AG20443 (cell line): ENCODE data around the gene MTG2.
A peak's percentile ranks its signal among the peaks of the same experiment; 100 is the strongest.

ENCODE experiments used
- DNase-seq: peaks from one replicate; pipeline ENCODE4 v3.0.0; 2012; ENCODE audit warnings: low spot score, mixed read lengths

Gene MTG2

DNA sequence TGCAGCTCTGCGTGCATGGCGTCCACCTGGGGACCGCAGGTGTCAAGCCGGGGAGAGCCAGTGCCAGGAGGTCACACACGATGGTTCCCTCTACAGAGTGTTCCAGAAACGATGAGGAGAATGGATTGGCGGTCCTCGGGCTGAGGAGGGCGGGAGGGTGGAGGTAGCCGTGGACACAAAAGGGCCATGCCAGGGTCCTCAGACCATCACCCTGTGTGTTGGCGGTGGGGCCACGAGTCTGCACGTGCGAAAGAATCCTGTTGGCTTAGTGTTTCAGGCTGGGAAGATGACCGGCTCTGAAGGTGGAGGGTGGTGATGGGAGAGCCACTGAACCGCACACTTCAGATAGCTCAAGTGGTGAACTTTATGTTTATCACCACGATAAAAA, 23.6 kb downstream of the MTG2 start:
- DNase-seq: no peak

- no peak for DNase-seq
Observed at GRCh38 chr20:62208061-62208794, 25.4 kb downstream of the MTG2 start.

GRCh38 chr20:62208795-62209755, 26.2 kb downstream of the MTG2 start:
- DNase-seq: peak; percentile 49

DNA sequence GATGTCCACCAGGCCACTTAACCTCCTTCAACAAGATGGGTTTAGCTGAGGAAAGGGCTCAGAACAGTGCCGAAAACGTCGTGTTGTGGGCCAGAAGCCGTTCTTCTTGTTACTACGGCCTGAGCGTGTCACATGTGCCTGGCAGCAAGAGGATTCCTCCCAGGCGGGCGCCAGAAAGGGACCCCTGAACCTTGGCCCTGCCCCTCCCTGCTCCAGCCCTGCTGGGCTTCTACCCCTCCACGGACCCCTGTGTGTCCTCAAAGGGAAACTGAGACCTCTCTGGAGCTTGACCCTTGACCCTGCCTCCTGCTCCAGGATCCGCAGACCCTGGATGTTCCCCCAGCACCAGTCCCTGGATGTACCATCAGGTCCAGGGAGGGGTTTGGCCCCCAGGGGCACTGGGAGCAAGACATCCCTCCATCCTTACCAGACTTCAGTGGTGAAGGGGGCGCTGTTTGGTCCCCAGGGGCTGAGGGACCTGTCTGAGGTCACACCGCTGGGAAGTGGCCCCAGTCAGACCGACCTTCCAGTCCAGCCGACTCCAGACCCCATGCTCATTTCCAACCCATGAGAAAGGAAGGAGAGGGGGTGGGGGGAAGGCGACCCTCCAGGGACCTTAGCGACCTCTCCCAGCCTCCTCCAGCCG, 27.1 kb downstream of the MTG2 start:
- no peak for DNase-seq

- no peak for DNase-seq
Observed at GRCh38 chr20:62210496-62210855, 27.6 kb downstream of the MTG2 start.

DNA sequence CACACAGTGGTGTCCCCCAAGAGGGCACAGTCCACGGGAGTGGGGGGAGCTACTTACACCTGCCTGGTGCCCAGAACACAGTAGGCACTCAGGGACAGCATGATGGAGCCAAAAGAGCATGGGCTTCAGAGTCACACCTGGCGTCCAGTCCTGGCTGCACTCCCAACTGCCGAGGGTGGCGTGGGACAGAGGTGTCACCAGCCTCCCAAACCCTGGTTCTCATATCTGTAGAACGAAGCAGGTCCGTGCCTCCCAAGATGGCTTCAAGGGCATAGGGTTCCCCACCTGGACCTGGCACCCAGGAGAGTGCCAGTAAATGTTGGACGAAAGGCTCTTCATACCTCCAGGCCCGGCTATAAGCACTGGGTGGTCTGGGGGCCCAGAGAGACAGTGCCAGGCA, 28.4 kb downstream of the MTG2 start:
- DNase-seq: no peak

DNA sequence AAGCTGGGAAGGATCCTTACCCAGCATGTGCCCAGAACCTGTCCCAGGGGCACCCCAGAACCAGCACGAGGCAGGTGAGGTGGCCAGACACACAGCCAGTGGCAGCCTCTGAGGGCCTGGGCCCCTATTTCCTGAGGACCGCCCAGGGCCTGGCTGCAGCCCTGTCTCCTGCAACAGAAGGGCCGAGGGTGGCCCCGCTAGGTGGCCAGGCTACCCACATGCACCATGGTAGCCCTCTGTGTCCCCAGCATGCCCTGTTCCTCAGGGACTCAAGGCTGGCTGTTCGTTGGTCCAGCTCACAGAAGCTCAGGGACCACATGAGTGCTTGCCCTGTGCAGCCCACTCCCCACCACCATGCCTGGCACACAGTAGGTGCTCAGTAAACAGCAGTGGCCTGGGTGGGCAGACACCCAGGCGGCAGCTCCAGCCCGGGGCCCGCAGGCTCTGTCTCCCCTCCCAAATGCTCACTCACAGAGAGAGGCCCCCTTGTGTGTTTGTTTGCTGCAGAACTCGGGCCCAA, 29.0 kb downstream of the MTG2 start:
- DNase-seq: no peak

DNA sequence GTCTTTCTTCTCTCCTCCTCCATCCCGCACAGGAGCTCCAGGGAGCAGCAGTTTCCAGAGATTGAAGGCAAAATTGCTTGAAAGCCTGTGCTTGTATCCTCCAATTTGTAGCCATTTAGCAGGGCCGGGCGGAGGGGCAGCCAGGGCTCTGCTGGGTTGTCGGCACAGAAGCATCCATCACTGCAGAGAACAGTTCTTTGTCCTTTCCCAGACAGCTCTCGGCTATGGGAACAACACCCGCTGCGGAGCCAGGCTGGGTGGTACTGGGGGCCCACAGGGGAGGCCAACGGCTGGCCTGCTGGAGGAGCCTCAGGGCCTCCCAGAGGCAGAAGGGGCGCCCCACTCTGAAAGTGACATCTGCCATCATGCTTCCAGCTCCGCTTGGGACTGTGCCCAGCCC, 29.5 kb downstream of the MTG2 start:
- no peak for DNase-seq

DNA sequence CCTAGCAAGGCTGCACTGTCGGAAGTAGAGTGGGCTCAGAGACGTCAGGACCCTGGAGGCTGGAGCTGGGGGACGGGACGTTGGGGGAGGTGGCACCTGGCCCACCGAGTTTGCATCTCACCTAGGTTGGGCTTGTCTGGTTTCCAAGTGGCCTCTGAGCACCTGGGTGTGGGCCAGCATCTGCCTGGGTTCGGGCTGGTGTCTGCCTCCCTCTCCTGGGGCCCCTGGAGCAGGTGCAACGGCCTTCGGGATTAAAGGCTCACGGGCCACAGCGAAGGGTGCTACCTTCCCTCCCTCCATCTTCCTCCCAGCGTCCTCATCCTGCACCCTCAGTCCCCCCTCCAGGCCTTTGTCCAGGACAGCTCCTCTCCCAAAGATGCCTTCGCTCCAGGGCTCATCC, 31.2 kb downstream of the MTG2 start:
- no peak for DNase-seq

DNA sequence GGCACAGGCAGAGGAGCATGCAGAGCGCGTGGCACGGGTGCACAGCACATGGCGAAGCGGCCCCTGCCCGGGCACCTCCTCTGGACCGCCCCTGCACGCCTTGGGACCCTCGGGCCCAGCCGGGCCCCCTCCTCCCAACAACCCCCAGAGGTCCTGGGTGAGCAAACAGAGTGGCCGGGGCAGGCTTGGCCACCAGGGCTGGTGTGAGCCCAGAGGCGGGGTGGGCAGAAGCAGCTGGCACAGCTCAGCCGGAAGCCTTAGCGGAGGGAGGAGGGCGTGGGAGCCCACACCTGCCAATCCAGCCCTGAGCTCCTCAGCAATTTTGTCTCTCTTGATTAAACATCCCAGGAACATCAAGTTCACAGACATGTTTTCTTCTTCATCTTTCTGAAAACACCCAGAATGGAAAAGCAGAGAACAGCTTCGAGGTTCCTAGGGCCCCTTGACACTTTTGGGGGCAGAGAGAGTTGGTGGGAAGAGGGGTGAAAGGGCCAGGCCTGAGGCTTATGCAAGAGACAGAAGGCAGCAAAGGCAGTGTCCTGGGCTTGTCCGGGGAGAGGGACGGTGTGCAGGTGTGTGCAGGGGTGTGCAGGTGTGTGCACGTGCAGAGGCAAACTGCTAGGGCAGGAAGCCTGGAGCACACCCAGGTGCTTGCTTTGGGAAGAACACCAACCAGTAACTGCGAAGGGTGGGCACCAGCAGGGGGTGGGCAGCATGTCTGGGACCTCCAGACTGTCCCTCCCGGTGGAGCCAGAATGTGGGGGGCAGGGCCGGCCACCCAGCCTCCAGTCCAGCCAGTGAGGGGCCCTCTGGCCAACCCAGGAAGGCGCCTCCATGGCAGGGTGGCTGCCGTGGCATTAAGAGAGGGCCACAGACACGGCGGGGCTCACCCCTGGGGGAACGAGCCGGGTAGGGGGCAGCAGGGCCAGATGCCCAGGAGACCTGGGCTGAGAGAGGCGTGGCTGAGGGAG, 32.5 kb downstream of the MTG2 start:
- no peak for DNase-seq

DNA sequence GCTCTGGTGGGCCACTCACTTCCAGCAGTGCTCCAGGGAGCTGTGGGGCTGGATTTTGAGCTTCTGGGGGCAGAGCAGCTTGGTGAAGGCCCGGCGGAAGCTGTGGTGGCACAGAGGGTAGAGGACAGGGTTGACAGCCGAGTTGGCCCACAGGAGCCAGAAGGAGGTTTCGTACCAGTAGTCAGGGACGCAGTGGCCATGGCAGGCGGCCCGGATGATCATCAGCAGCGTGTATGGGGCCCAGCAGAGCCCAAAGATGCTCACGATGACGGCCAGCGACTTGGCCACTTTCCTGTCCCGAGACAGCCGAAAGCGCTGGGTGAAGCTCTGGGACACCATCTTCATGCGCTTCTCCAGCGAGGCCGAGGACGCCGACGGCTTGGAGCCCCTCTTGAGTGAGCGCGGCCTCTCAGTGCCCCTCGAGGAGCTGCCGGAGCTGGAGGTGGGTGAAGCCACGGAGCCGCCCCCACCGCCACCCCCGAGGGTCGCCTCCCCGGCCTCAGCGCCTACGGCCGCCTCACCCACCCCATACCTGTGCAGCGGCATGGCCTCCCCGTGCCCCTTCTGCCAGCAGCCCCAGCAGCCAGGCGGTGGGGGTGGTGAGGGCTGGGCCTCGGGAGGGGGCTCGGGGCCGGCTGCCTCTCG, 33.3 kb downstream of the MTG2 start:
- no peak for DNase-seq

DNA sequence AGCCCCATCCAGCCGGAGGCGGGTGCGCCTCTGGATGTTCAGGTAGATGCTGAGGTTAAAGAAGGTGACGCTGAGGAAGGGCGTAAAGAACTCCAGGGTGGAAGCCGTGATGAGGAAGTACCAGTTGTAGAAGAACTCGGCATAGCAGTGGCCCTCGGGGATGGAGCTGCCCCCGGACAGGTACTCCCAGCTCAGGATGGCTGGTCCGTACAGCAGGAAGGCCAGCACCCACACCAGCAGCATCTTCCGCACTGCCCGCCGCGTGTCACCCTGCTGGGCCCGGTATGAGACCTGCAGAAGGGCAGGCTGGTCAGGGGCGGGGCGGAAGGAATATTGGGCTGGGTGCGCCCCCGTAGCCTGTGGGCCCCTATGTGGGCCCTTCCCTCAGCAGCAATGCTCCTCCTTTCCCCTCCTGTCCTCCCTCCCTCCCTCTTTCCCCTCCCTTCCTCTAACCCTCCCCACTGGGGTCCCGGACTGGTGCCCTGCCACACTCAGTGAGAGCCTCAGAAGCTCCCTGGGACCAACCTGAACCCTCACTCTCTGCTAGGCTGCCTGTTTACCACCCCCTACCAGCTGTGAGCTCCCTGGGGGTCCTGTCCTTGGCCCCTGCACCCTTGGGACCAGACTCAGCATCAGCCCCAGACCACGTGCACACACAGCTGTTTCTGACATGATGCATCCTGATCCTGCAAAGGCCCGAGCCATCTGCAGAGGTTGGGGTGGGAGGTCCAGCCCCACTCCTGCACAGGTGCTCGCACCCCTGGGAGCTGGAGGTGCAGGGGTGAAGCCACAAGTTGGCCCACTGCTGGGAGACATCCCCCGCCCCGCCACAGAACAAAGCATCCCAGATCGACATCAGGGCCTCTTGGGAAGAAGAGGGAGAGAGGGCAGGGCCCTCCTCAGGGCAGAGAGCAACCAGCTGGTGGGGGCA, 34.1 kb downstream of the MTG2 start:
- DNase-seq: no peak

- no peak for DNase-seq
Observed at GRCh38 chr20:62217913-62218773, 35.3 kb downstream of the MTG2 start.

GRCh38 chr20:62219101-62219991, 36.5 kb downstream of the MTG2 start:
- peak; percentile 41 for DNase-seq

- DNase-seq: peak; percentile 89
Observed at GRCh38 chr20:62219992-62220665, 37.3 kb downstream of the MTG2 start, which contains the start of gene HRH3. HRH3 (minus strand) TSS chr20:62220278; CDS start chr20:62219970, 308 bp downstream.

GRCh38 chr20:62220666-62221568, 38.1 kb downstream of the MTG2 start:
- no peak for DNase-seq
